Body of pancreas (tissue), 4 donors: ENCODE measurements around the gene MFSD12.

ENCODE experiments used
- POLR2A ChIP-seq, 3 donors: fragments of 450-650 bp; IDR thresholded peaks; one replicate each; pipeline ENCODE4 v1.6.1; 2016; ENCODE audit warnings: antibody characterized with exemption in 3 of 3, mild to moderate bottlenecking in 2 of 3
- TF ChIP-seq, protein P1 (sequence below), 7 experiments: fragments of 450-650 bp in 4 of 7; fragments of 200-600 bp in 3 of 7; sonication (generic) in 3 of 7; IDR thresholded peaks; one replicate each; pipeline ENCODE4 v1.5.1; 2016 to 2019; ENCODE audit warnings: antibody characterized with exemption in 7 of 7

GRCh38 chr19:3544058-3544376 is 13.4 kb downstream of the MFSD12 start:
- TF ChIP-seq, protein P1, sequence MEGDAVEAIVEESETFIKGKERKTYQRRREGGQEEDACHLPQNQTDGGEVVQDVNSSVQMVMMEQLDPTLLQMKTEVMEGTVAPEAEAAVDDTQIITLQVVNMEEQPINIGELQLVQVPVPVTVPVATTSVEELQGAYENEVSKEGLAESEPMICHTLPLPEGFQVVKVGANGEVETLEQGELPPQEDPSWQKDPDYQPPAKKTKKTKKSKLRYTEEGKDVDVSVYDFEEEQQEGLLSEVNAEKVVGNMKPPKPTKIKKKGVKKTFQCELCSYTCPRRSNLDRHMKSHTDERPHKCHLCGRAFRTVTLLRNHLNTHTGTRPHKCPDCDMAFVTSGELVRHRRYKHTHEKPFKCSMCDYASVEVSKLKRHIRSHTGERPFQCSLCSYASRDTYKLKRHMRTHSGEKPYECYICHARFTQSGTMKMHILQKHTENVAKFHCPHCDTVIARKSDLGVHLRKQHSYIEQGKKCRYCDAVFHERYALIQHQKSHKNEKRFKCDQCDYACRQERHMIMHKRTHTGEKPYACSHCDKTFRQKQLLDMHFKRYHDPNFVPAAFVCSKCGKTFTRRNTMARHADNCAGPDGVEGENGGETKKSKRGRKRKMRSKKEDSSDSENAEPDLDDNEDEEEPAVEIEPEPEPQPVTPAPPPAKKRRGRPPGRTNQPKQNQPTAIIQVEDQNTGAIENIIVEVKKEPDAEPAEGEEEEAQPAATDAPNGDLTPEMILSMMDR (IDR thresholded peaks at IDR 0.05): no peak
- TF ChIP-seq POLR2A (IDR thresholded peaks at IDR 0.05): no peak
